PFSK-1 (cell line): ENCODE measurements around the gene UBR4.

Experiments
- POLR2AphosphoS5 ChIP-seq: IDR thresholded peaks from 2 replicates; pipeline ENCODE4 v1.6.1; 2012; ENCODE audit warnings: low read depth, mild to moderate bottlenecking, control low read depth, low read length, moderate library complexity
- REST ChIP-seq, 2 experiments: IDR thresholded peaks; 2 replicates each; pipeline versions ENCODE4 v1.6.1 to v1.8.0; 2011 to 2012; ENCODE audit warnings: low read depth in 2 of 2, low read length in 2 of 2, control low read depth in 1 of 2, inconsistent platforms in 1 of 2, mild to moderate bottlenecking in 1 of 2, moderate library complexity in 1 of 2; ENCODE audit not compliant: insufficient read depth in 1 of 2
- SIN3A ChIP-seq: IDR thresholded peaks from 2 replicates; pipeline ENCODE4 v1.6.1; 2012; ENCODE audit warnings: mild to moderate bottlenecking, low read length, moderate library complexity, borderline replicate concordance; ENCODE audit not compliant: insufficient read depth
- TAF1 ChIP-seq: IDR thresholded peaks from 2 replicates; pipeline ENCODE4 v1.6.1; 2012; ENCODE audit warnings: low read length, control low read depth, borderline replicate concordance; ENCODE audit not compliant: insufficient read depth

- TF ChIP-seq REST (IDR thresholded peaks at IDR 0.05; ENCODE audit: insufficient read depth in 1 of 2, low read depth in 2 of 2, low read length in 2 of 2) (no peak), TAF1 (no peak), POLR2AphosphoS5 (no peak), SIN3A (no peak)
These were observed 122.9 kb downstream of the UBR4 start for GRCh38 chr1:19087017-19087736.
